Heart left ventricle (tissue), 16 donors: Measurements from ENCODE around the gene DAPK3. TPM values are rescaled to one million over a fixed set of nuclear protein-coding genes. Genes with fewer than 3 reads are reported as not detected.
A peak's percentile ranks its signal among the peaks of the same experiment; 100 is the strongest.

Experiments
- ATAC-seq, 4 donors: fragments of 200-7000 bp; cut with Tn5 transposase; one replicate each; pipeline ENCODE4 v1.9.1; 2020 to 2022; ENCODE audit warnings: moderate library complexity in 4 of 4, mild to moderate bottlenecking in 3 of 4, moderate number of reproducible peaks in 1 of 4
- DNase-seq, 5 donors: peaks; one replicate each; pipeline ENCODE4 v3.0.0-alpha.2; 2020
- H3K27ac ChIP-seq, 12 donors: fragments of 200-600 bp; sonication (generic) in 4 of 12; one replicate each; pipeline versions ENCODE4 v1.5.0 to v1.8.0; 2016 to 2022; ENCODE audit warnings: mild to moderate bottlenecking in 2 of 12
- H3K27me3 ChIP-seq, 9 donors: fragments of 200-600 bp; sonication (generic) in 2 of 9; one replicate each; pipeline versions ENCODE4 v1.5.1 to v1.8.0; 2016 to 2022; ENCODE audit warnings: mild to moderate bottlenecking in 3 of 9
- H3K36me3 ChIP-seq, 9 donors: fragments of 200-600 bp; sonication (generic) in 2 of 9; one replicate each; pipeline versions ENCODE4 v1.5.0 to v1.8.0; 2018 to 2022; ENCODE audit warnings: mild to moderate bottlenecking in 2 of 9
- H3K4me1 ChIP-seq, 12 donors: fragments of 200-600 bp; sonication (generic) in 4 of 12; one replicate each; pipeline versions ENCODE4 v1.5.0 to v1.8.0; 2016 to 2022; ENCODE audit warnings: mild to moderate bottlenecking in 3 of 12
- H3K4me3 ChIP-seq, 12 donors: fragments of 200-600 bp; sonication (generic) in 4 of 12; one replicate each; pipeline versions ENCODE4 v1.5.0 to v1.8.0; 2017 to 2022; ENCODE audit warnings: mild to moderate bottlenecking in 9 of 12, moderate library complexity in 4 of 12
- H3K9me3 ChIP-seq, 12 donors: fragments of 200-600 bp; sonication (generic) in 4 of 12; one replicate each; pipeline versions ENCODE4 v1.5.0 to v1.8.0; 2016 to 2022; ENCODE audit warnings: mild to moderate bottlenecking in 1 of 12
- CTCF ChIP-seq, 12 donors: fragments of 200-600 bp; sonication (generic) in 4 of 12; IDR thresholded peaks; one replicate each; pipeline versions ENCODE4 v1.5.0 to v1.8.0; 2018 to 2022; ENCODE audit warnings: antibody characterized with exemption in 12 of 12, mild to moderate bottlenecking in 5 of 12
- POLR2A ChIP-seq, 2 donors: fragments of 450-650 bp; IDR thresholded peaks; one replicate each; pipeline ENCODE4 v1.6.1; 2017; ENCODE audit warnings: antibody characterized with exemption in 2 of 2, mild to moderate bottlenecking in 2 of 2, moderate library complexity in 2 of 2
- WGBS, 4 donors: extraction: QIAGEN DNeasy Blood & Tissue Kit in 2 of 4; methylation state at CpG; one replicate each; pipeline versions ENCODE4 v1.1.5 to v1.1.7; 2013 to 2018; 5-methylcytosine and 5-hydroxymethylcytosine counted together
- intact Hi-C, 10 donors: fragments of 100-400 bp; cut with DNase I; formaldehyde crosslinking; loops; one replicate each; pipeline versions ENCODE4 v1.11.1 to v1.14.2; 2022
- long read RNA-seq, 3 donors: library from polyadenylated mRNA; unstranded; transcript quantifications; one replicate each; pipeline ENCODE4 v2.0.0, GENCODE V29; 2020 to 2021
- polyA plus RNA-seq, 2 donors: library from polyadenylated mRNA; stranded (reverse); fragments of 200-250 nt; gene quantifications; one replicate each; pipeline ENCODE4 v1.2.3, GENCODE V29; 2013
- total RNA-seq, 9 donors: library from RNA; depleted of rRNA in 2 of 9; stranded (reverse); fragments of >200 nt in 2 of 9; fragmentation: NEBNext Ultra II Directional in 3 of 9; extraction: Animal tissue kit (Norgen Biotek cat#: 25700) in 3 of 9; gene quantifications; one replicate each; pipeline versions ENCODE4 v1.1.0 to v1.2.4, GENCODE V29; 2016 to 2023
- donor health status: ischemic (EF 13 %, LVEDD 7.1; RV severe dilation, severe dysfunction).
- donor health status: healthy with polysubstance abuse.
- donor health status: DM: no; HTN: yes; CAD: no.
- donor health status: DM: no; HTN: no; CAD: no.
- donor health status: ischemic (EF 25% LVEDD 6.9; RV normal size, moderate dysfunction).
- donor health status: ischemic (EF 25% LVEDD 5.7; RV mildly dilated, moderate dysfunction).
- donor health status: healthy.
- donor health status: DM: yes; HTN: yes; CAD: no.
- donor health status: ischemic (EF 35%, LVEDD 5.7; RV mildly dilated, moderate dysfunction).
- donor health status: nonischemic (EF 11% LVEDD 7.7; RV severe dilation, severe dysfunction).
- donor health status: DM: yes; HTN: yes; CAD: no.
- donor health status: PGD.
- donor health status: ischemic (EF 29% LVEDD 5.4; RV normal size, mild dysfunction).
- donor health status: nonischemic (EF 23%, LVEDD 6.1; RV moderate dilation, normal function).

The DAPK3 gene
- total RNA-seq (100 to 1,000 TPM in 4 of 9 donors, 10 to 100 TPM in 5; 70.6 to 200 (median 97.4) TPM), polyA plus RNA-seq (100 to 1,000 TPM; 160 to 252 TPM)
- long read RNA-seq, donor 1, transcript DAPK3-202 (9 exons, 2,257 nt), result major isoform, 21 of 223 reads
- long read RNA-seq, donor 1, partial matches to known transcripts, result 22 of 223 reads
- long read RNA-seq, donor 1, other reads (novel, unspliced or antisense), result 177 of 223 reads
- long read RNA-seq, donor 2, transcript DAPK3-201 (8 exons, 2,105 nt), result minor isoform, 17 of 820 reads
- long read RNA-seq, donor 2, transcript DAPK3-202 (9 exons, 2,257 nt), result major isoform, 42 of 820 reads
- long read RNA-seq, donor 2, partial matches to known transcripts, result 720 of 820 reads
- long read RNA-seq, donor 2, other reads (novel, unspliced or antisense), result 39 of 820 reads
- long read RNA-seq, donor 3, transcript DAPK3-202 (9 exons, 2,257 nt), result major isoform, 54 of 476 reads
- long read RNA-seq, donor 3, transcript DAPK3-201 (8 exons, 2,105 nt), result minor isoform, 6 of 476 reads
- long read RNA-seq, donor 3, partial matches to known transcripts, result 40 of 476 reads
- long read RNA-seq, donor 3, other reads (novel, unspliced or antisense), result 374 of 476 reads

- ATAC-seq (peak; percentile 78 to 91 (median 82)), DNase-seq (peak; percentile 98 to 99 (median 99))
- TF ChIP-seq CTCF (IDR thresholded peaks at IDR 0.05) (peak in 4 of 12 donors; percentile 10 to 38 (median 26)), POLR2A (IDR thresholded peaks at IDR 0.05) (peak; percentile 96 to 97)
- peaks cover 17 to 49% (median 43%) of the 10 kb centered on the region in 12 donors for H3K4me1 ChIP-seq
- intact Hi-C loops, result loop anchor here in 4 of 10 donors (2.0 kb wide), 1 partner anchor 14 kb away; the partner anchor contains the start of gene EEF2 (in 4 of the 4)
- no peaks in the 10 kb centered on the region for H3K9me3 ChIP-seq
- peak within 1 kb of the TSS; percentile 84 to 100 (median 98) for H3K27ac ChIP-seq
- no peaks in the 10 kb centered on the region for H3K27me3 ChIP-seq
- 1% methylated on average over 39 to 73 of the region's 73 CpGs for WGBS, 4 donors
- H3K4me3 ChIP-seq, result peak within 1 kb of the TSS; percentile 61 to 100 (median 93)
- peaks cover 0 to 44% (median 35%) of the 10 kb centered on the region in 9 donors for H3K36me3 ChIP-seq
These were observed at the start of gene DAPK3 for GRCh38 chr19:3970808-3971598. DAPK3 (minus strand) TSS chr19:3971099; CDS start chr19:3969735, 1,364 bp downstream.

GRCh38 chr19:4019578-4019977 is 48.7 kb upstream of the DAPK3 start:
- TF ChIP-seq POLR2A (IDR thresholded peaks at IDR 0.05), result no peak
- TF ChIP-seq CTCF (IDR thresholded peaks at IDR 0.05), result no peak
- Histone ChIP-seq H3K27me3 (no peaks in the 10 kb centered on the region), H3K4me3 (no peak overlapping the region), H3K27ac (peak overlapping the region in 3 of 12 donors; percentile 39 to 53 (median 42)), H3K4me1 (peaks cover 0 to 55% (median 19%) of the 10 kb centered on the region in 12 donors), H3K36me3 (peaks cover 0 to 45% (median 20%) of the 10 kb centered on the region in 9 donors), H3K9me3 (peaks cover 0 to 13% (median 0%) of the 10 kb centered on the region in 12 donors)
- DNase-seq, result peak in 1 of 5 donors; percentile 60
- peak in 1 of 4 donors; percentile 27 for ATAC-seq
- 57 to 66% (median 62%) methylated on average over 6 to 17 of the region's 17 CpGs for WGBS, 4 donors
- intact Hi-C loops, result loop anchor here in 6 of 10 donors (5.0 to 10.0 kb wide), 5 partner anchors 33 to 105 kb away; partner anchors contain the start of gene MAP2K2 (in 1 of the 6)

- Histone ChIP-seq H3K9me3 (peaks cover 0 to 13% (median 0%) of the 10 kb centered on the region in 12 donors), H3K4me1 (peaks cover 0 to 56% (median 24%) of the 10 kb centered on the region in 12 donors), H3K27me3 (no peaks in the 10 kb centered on the region), H3K4me3 (no peak overlapping the region), H3K36me3 (peaks cover 0 to 45% (median 20%) of the 10 kb centered on the region in 9 donors), H3K27ac (peak overlapping the region in 2 of 12 donors; percentile 42 to 53)
- TF ChIP-seq POLR2A (IDR thresholded peaks at IDR 0.05) (no peak), CTCF (IDR thresholded peaks at IDR 0.05) (no peak)
- intact Hi-C loops, result loop anchor here in 6 of 10 donors (5.0 to 10.0 kb wide), 5 partner anchors 33 to 106 kb away; partner anchors contain the start of gene MAP2K2 (in 1 of the 6)
- ATAC-seq (no peak), DNase-seq (no peak)
- WGBS, 4 donors, result 91 to 93% (median 92%) methylated on average over 16 to 19 of the region's 19 CpGs
These were observed 48.0 kb upstream of the DAPK3 start for GRCh38 chr19:4018775-4019504.
